ENCODE measurements around the gene PTGDR.

- TF ChIP-seq REST (IDR thresholded peaks at IDR 0.05; ENCODE audit: low read depth): no peak
- no peak for TF ChIP-seq CREB1 (IDR thresholded peaks at IDR 0.05; ENCODE audit: low read depth)
- no peak for TF ChIP-seq USF1 (IDR thresholded peaks at IDR 0.05)
- TF ChIP-seq RAD21 (IDR thresholded peaks at IDR 0.05; ENCODE audit: low read depth): no peak
- no peak for TF ChIP-seq EP300 (IDR thresholded peaks at IDR 0.05; ENCODE audit: borderline replicate concordance)
- TF ChIP-seq FOXM1 (IDR thresholded peaks at IDR 0.05; ENCODE audit: borderline replicate concordance, low read depth): no peak
- TF ChIP-seq TAF1 (IDR thresholded peaks at IDR 0.05; ENCODE audit: low read depth): no peak
- TF ChIP-seq MAX (IDR thresholded peaks at IDR 0.05): no peak
Observed at GRCh38 chr14:52244997-52245396, 22.5 kb upstream of the PTGDR start.

Data from Ishikawa (cell line).